GM19035 (cell line): Measurements from ENCODE around the gene C2CD2.
"Not testable (repeated sequence)": the region's sequence is repeated elsewhere in the genome, so short reads cannot be mapped to it uniquely, and the experiment has no call there.

Experiments used
- ATAC-seq: cut with Tn5 transposase; IDR thresholded peaks from one replicate; pipeline ENCODE4 v1.9.1; 2021; ENCODE audit not compliant: unreplicated experiment

The C2CD2 gene

GRCh38 chr21:41958886-41959563, 5.2 kb upstream of the C2CD2 start:
- ATAC-seq: no peak

- ATAC-seq: no peak
Observed at GRCh38 chr21:41957991-41958766, 4.4 kb upstream of the C2CD2 start.

DNA sequence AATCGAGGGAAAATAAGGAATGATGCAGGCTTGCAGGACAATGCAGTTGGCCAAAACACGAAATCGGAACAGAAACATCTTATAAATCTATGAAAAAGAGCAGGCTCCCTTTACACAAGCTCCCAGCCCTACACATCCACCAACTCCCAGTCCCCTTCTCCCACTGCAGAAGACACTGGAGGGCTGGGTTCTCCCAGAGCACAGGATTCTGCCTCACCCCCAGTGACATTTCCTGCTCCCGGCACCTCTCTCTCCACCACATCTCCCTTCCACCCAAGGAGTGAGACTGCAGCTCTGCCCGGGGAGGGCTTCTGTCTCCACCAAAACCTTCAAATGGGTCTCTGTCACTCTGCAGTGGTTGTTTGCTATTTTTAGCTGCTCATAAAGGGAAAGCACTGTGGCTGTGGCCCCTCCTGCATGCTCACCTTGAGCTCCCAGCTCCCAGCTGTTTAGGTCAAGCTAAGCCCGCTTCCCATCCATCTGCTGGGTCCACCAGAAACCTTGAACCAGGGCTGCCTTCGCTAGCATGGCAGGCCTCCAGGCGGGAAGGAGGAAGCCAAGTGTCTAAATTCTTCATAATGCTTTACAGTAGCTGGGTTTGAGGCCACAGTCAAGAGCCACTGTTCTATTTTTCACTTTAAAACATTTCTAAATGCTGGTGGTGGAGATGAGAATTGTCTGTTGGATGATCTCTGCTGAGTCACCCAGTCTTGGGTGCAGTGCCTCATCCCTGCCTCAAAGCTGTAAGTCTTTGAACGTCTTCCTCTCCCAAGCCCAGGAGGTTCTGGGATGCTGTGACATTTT, 3.3 kb upstream of the C2CD2 start:
- no peak for ATAC-seq

DNA sequence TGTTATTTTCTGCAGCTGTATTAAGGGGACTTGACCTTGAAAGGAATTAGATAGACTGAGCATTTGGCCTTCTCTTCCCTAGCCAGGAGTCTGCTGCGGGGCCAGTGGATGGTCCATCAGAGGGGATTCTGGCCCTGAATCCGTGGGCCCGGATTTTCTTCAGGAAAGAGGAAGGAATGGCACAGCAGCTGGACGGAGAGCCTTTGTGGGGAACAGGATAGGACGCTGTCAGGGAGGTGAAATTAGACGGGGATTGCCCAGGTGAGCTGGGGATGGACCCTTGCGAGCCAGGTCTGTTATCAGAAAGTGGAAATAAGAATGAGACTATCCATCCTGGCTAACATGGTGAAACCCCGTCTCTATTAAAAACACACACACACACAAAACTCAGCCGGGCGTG, 1.7 kb upstream of the C2CD2 start:
- ATAC-seq: no peak

DNA sequence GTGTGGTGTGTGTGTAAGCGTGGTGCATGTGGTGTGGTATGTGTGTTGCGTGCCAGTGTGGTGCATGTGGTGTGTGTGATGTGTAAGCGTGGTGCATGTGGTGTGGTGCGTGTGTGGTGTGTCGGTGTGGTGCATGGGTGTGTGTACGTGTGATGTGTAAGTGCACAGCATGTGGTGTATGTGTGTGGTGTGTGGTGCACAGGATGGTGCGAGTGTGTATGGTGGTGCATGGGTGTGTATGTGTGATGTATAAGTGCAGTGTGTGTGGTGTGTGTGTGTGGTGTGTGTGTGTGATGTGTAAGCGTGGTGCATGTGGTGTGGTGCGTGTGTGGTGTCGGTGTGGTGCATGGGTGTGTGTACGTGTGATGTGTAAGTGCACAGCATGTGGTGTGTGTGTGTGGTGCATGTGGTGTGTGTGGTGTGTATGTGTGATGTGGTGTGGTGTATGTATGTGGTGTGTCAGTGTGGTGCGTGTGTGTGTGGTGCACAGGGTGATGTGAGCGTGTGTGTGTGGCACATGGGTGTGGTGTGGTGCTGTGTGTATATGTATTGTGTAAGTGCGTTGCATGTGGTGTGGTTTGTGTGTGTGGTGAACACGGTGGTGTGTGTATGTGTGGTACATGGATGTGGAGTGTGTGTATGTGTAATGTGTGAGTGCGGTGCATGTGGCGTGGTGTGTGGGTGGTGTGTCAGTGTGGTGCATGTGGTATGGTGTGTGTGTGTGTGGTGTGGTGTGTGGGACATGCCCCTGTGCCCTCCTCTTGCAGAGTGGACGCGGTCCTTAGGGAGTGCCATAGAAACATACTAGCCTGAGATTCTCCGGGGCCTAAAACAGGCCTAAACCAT, 1.1 kb upstream of the C2CD2 start:
- ATAC-seq: no peak

- peak; percentile 38 for ATAC-seq
Observed at GRCh38 chr21:41953249-41953830, 478 bp downstream of the C2CD2 start.

GRCh38 chr21:41952568-41953248, 1.1 kb downstream of the C2CD2 start:
- ATAC-seq: no peak

DNA sequence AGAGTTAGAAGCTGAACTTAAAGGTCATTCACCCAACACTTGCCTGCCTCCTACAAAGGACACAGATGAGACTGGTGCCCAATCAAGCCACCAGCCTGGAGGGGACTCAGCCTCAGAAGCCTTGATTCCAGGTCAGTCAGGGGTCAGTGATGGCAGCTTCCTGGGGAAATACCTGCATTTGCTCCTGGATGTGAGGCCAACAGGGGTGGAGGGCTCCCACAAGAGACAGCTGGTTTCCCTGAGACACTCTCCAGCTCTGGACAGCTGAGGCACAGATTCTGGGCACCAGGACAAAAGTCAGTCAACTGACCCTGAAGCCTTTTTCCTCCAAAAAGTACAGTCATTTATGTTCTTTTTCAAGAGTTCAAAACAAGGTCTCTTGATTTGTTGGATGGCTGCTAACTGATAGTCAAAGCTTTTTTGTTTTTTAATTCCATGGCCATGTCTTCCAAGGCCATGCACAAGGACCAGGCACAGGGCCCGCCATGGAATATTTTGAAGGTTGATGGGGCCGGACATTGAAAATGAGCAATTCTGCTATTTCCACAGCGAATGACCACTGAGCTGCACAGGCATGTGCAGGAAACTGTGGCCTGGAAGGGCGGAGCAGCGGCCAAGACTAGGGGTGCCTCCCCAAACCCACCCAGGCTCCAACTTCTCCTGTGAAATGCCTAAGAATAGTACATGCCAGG, 1.8 kb downstream of the C2CD2 start:
- ATAC-seq: no peak

- ATAC-seq: no peak
Observed at GRCh38 chr21:41950941-41951351, 2.9 kb downstream of the C2CD2 start.

DNA sequence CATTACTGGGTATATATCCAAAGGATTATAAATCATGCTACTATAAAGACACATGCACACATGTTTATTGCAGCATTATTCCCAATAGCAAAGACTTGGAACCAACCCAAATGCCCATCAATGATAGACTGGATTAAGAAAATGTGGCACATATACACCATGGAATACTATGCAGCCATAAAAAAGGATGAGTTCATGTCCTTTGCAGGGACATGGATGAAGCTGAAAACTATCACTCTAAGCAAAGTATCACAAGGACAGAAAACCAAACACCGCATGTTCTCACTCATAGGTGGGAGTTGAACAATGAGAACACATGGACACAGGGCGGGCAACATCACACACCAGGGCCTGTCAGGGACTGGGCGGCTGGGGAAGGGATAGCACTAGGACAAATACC, 4.2 kb downstream of the C2CD2 start:
- not testable (repeated sequence) for ATAC-seq

DNA sequence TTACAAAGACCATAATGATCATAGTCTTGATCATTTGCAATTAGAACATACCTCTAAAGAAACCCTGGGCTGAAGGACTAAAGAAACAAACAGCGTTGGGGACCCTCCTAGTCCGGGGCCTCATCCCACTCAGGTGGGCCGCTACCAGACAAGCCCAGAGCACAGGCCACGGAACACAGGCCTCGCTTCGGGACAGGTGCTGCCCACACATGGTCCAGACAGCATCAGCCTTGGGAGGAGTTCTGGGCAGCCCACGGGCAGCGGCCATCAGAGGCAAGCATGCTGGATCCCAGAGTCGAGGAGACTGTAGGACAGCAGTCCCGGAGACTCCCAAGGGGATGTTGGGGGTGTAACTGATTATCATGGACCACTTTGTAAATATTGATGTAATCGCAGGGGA, 4.9 kb downstream of the C2CD2 start:
- ATAC-seq: no peak

GRCh38 chr21:41948078-41948895, 5.5 kb downstream of the C2CD2 start:
- no peak for ATAC-seq

DNA sequence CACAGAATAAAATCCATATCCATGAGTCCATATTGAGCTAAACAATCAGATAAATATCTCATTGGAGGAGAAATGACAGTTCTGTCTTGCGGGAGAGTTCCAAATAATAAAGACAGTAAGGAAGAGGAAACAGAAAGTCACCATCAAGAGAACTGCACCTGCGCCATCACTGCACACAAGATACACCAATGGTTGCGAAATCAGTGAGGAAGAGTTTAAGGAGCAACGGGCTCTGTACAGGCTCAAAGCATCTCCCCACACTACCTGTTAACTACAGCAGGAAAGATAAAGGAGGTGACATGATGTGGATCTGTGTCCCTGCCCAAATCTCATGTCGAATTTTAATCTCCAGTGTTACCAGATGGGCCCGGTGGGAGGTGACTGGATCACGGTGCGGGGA, 7.8 kb downstream of the C2CD2 start:
- no peak for ATAC-seq

GRCh38 chr21:41943851-41944250, 10.0 kb downstream of the C2CD2 start:
- no peak for ATAC-seq

GRCh38 chr21:41942457-41942856, 11.4 kb downstream of the C2CD2 start:
- ATAC-seq: no peak

- ATAC-seq: no peak
Observed at GRCh38 chr21:41941941-41942340, 11.9 kb downstream of the C2CD2 start.

DNA sequence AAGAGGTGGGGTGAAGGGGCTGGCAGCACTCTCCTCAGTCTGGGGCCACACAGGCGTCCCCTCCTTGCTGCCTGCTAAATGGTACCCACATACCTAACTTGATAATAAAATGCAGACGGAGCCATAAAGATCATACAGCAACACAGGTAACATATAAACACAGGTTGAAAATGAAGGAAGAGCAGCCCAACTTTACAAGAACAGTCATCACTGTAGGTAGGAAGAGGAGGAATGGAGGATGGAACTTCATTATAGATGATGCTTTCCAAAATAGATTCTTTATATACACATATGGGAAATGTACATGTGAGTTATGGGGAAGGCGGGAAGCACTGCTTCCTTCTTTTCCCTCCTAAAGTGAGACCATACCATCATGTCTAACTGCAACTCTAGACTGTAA, 13.4 kb downstream of the C2CD2 start:
- ATAC-seq: no peak

- no peak for ATAC-seq
Observed at GRCh38 chr21:41939391-41939790, 14.4 kb downstream of the C2CD2 start.
